ENCODE results near the gene MED28.

MED28 gene

GRCh38 chr4:17670423-17670822 lies 56.0 kb downstream of the MED28 start:
- no peak for DNase-seq

- DNase-seq = no peak
Observed at GRCh38 chr4:17680559-17681280, 66.3 kb downstream of the MED28 start.

GRCh38 chr4:17681281-17682221 lies 67.1 kb downstream of the MED28 start:
- DNase-seq = no peak

GRCh38 chr4:17682222-17682566 lies 67.8 kb downstream of the MED28 start:
- DNase-seq = no peak
